IMR-90 (cell line): ENCODE data around the gene IL1F10.

Experiments used
- BHLHE40 ChIP-seq: fragments of 150-350 bp; IDR thresholded peaks from 2 replicates; pipeline ENCODE4 v1.6.1; 2016; ENCODE audit warnings: mild to moderate bottlenecking, low read depth, low read length
- CEBPB ChIP-seq: IDR thresholded peaks from 2 replicates; pipeline ENCODE4 v1.6.1; 2012; ENCODE audit warnings: low read depth, low read length, improper control_type of control experiment
- CHD1 ChIP-seq: IDR thresholded peaks from 2 replicates; pipeline ENCODE4 v1.6.1; 2012; ENCODE audit warnings: low read depth, low read length, improper control_type of control experiment
- FOS ChIP-seq: fragments of 150-350 bp; IDR thresholded peaks from 2 replicates; pipeline ENCODE4 v1.6.1; 2016; ENCODE audit warnings: low read depth, low read length
- MAZ ChIP-seq: IDR thresholded peaks from 2 replicates; pipeline ENCODE4 v1.6.1; 2012; ENCODE audit warnings: low read depth, mild to moderate bottlenecking, low read length, improper control_type of control experiment, moderate library complexity, borderline replicate concordance
- MXI1 ChIP-seq: IDR thresholded peaks from 2 replicates; pipeline ENCODE4 v1.6.1; 2012; ENCODE audit warnings: low read depth, mild to moderate bottlenecking, low read length, moderate library complexity, borderline replicate concordance
- POLR2A ChIP-seq: IDR thresholded peaks from 2 replicates; pipeline ENCODE4 v1.6.1; 2012; ENCODE audit warnings: mild to moderate bottlenecking, low read depth, low read length
- RAD21 ChIP-seq: IDR thresholded peaks from 2 replicates; pipeline ENCODE4 v1.6.1; 2012; ENCODE audit warnings: low read length, improper control_type of control experiment
- RCOR1 ChIP-seq: IDR thresholded peaks from 2 replicates; pipeline ENCODE4 v1.6.1; 2012; ENCODE audit warnings: mild to moderate bottlenecking, low read length, improper control_type of control experiment; ENCODE audit not compliant: insufficient replicate concordance
- RFX5 ChIP-seq: IDR thresholded peaks from 2 replicates; pipeline ENCODE4 v1.8.0; 2012; ENCODE audit warnings: low read depth, mild to moderate bottlenecking, low read length, moderate library complexity
- TF ChIP-seq, protein P1 (sequence below): conservative IDR thresholded peaks from 2 replicates; pipeline ENCODE4 v1.5.1; 2012; ENCODE audit warnings: mild to moderate bottlenecking, low read depth, low read length, improper control_type of control experiment
- TF ChIP-seq, protein P2 (sequence below): fragments of 150-350 bp; IDR thresholded peaks from 2 replicates; pipeline ENCODE4 v1.6.1; 2016; ENCODE audit warnings: low read depth, mild to moderate bottlenecking, low read length, moderate library complexity, borderline replicate concordance
- TF ChIP-seq, protein P3 (sequence below): fragments of 150-350 bp; IDR thresholded peaks from 2 replicates; pipeline ENCODE4 v1.6.1; 2017; ENCODE audit warnings: mild to moderate bottlenecking, antibody characterized with exemption, low read length, low read depth

DNA sequence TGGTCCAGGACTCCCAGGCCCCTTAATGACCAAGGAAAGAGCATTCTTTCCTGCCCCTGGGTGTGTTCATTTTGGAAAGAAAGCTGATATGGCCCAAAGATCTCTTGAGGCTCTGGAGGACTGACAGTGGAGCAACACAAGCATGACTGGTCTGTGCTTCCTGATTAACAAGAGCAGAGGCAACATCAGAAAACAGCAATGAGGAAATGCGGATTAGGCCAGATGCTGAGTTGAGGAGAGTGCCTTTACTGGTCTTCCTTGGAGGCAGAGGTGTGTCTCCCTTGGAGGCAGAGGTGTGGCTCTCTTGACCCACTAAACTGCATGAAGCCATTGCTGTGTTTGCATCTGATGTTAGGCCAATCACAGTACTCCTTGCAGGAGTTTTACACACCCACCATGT, 35.0 kb upstream of the IL1F10 start:
- TF ChIP-seq, protein P1, sequence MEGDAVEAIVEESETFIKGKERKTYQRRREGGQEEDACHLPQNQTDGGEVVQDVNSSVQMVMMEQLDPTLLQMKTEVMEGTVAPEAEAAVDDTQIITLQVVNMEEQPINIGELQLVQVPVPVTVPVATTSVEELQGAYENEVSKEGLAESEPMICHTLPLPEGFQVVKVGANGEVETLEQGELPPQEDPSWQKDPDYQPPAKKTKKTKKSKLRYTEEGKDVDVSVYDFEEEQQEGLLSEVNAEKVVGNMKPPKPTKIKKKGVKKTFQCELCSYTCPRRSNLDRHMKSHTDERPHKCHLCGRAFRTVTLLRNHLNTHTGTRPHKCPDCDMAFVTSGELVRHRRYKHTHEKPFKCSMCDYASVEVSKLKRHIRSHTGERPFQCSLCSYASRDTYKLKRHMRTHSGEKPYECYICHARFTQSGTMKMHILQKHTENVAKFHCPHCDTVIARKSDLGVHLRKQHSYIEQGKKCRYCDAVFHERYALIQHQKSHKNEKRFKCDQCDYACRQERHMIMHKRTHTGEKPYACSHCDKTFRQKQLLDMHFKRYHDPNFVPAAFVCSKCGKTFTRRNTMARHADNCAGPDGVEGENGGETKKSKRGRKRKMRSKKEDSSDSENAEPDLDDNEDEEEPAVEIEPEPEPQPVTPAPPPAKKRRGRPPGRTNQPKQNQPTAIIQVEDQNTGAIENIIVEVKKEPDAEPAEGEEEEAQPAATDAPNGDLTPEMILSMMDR, result no peak
- TF ChIP-seq CEBPB (no peak), POLR2A (no peak), RAD21 (no peak), BHLHE40 (no peak), MXI1 (no peak), MAZ (no peak), CHD1 (no peak), RFX5 (no peak), FOS (no peak), RCOR1 (no peak)
- TF ChIP-seq, protein P2, sequence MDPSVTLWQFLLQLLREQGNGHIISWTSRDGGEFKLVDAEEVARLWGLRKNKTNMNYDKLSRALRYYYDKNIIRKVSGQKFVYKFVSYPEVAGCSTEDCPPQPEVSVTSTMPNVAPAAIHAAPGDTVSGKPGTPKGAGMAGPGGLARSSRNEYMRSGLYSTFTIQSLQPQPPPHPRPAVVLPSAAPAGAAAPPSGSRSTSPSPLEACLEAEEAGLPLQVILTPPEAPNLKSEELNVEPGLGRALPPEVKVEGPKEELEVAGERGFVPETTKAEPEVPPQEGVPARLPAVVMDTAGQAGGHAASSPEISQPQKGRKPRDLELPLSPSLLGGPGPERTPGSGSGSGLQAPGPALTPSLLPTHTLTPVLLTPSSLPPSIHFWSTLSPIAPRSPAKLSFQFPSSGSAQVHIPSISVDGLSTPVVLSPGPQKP, result no peak
- TF ChIP-seq, protein P3, sequence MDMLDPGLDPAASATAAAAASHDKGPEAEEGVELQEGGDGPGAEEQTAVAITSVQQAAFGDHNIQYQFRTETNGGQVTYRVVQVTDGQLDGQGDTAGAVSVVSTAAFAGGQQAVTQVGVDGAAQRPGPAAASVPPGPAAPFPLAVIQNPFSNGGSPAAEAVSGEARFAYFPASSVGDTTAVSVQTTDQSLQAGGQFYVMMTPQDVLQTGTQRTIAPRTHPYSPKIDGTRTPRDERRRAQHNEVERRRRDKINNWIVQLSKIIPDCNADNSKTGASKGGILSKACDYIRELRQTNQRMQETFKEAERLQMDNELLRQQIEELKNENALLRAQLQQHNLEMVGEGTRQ, result no peak
